Astrocyte of the spinal cord (primary cell): ENCODE results near the gene SLC39A13.

ENCODE experiments used
- DNase-seq: peaks from one replicate; pipeline ENCODE4 v3.0.0; 2011; ENCODE audit warnings: low read depth, low spot score
- H3K4me3 ChIP-seq: 2 replicates; pipeline ENCODE4 v1.5.1; 2011; ENCODE audit warnings: low read depth, mild to moderate bottlenecking, low read length, moderate library complexity
- in situ Hi-C: cut with HindIII; loops from 2 replicates; pipeline ENCODE4 v1.10.0; 2017; ENCODE audit warnings: low sequenced_read_pairs
- TF ChIP-seq, protein P1 (sequence below): IDR thresholded peaks from 2 replicates; pipeline ENCODE4 v1.5.1; 2012; ENCODE audit warnings: low read depth, mild to moderate bottlenecking, low read length, inconsistent platforms

SLC39A13 gene

GRCh38 chr11:47408598-47409439 lies 429 bp downstream of the SLC39A13 start:
- peak overlapping the region; percentile 82 for H3K4me3 ChIP-seq
- in situ Hi-C loops, result no loop called here
- TF ChIP-seq, protein P1, sequence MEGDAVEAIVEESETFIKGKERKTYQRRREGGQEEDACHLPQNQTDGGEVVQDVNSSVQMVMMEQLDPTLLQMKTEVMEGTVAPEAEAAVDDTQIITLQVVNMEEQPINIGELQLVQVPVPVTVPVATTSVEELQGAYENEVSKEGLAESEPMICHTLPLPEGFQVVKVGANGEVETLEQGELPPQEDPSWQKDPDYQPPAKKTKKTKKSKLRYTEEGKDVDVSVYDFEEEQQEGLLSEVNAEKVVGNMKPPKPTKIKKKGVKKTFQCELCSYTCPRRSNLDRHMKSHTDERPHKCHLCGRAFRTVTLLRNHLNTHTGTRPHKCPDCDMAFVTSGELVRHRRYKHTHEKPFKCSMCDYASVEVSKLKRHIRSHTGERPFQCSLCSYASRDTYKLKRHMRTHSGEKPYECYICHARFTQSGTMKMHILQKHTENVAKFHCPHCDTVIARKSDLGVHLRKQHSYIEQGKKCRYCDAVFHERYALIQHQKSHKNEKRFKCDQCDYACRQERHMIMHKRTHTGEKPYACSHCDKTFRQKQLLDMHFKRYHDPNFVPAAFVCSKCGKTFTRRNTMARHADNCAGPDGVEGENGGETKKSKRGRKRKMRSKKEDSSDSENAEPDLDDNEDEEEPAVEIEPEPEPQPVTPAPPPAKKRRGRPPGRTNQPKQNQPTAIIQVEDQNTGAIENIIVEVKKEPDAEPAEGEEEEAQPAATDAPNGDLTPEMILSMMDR, result no peak
- peak; percentile 79 for DNase-seq

GRCh38 chr11:47409440-47410369 lies 1.3 kb downstream of the SLC39A13 start:
- H3K4me3 ChIP-seq, result peak overlapping the region; percentile 82
- in situ Hi-C loops, result no loop called here
- TF ChIP-seq, protein P1, result no peak
- DNase-seq, result no peak

DNA sequence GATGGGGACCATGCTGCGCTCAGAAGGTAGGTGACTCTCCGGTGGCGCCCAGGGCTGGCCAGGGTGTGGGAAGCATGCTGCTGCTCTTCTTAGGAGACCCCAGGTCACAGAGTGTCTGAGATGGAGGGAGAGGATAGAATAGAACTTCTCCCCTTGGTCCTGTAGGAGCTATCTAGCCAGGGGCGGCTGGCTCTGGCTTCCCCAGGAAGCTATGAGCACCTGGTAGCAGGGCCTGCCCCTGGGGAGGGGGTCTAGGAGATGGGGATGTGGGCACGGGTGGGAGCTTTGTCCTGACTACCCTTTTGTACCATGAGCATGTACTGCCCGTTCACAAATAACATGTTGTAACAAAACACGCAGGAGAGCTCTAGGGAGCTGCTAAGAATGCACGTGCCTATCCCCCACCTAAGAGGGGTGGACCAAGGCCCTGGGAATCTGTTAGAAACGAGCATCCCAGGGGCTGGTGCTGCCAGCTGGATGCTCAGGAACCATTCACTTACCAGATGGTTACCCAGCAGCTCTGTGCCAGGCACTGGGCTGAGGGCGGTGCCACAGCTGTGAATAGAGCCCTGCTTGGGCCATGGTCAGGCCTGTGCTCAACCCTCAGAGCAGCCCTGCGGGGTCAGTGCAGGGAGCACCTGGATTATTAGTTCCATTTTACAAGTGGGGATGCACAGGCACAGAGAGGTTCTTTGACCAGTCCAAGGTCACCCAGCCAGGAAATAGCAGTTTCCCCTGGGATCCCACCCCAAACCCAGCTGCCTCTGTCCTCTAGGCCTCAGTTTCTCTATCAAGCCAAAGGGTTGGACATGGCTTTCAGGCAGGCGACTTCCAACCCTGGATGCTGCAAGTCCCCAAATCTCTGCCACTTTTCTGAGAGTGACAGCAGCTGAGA lies 2.2 kb downstream of the SLC39A13 start:
- peak overlapping the region; percentile 82 for H3K4me3 ChIP-seq
- in situ Hi-C loops, result no loop called here
- no peak for DNase-seq
- TF ChIP-seq, protein P1, result no peak

- DNase-seq, result no peak
- in situ Hi-C loops, result no loop called here
- no peak overlapping the region for H3K4me3 ChIP-seq
- TF ChIP-seq, protein P1, result peak; percentile 91
These were observed 3.7 kb downstream of the SLC39A13 start for GRCh38 chr11:47411884-47412746.

DNA sequence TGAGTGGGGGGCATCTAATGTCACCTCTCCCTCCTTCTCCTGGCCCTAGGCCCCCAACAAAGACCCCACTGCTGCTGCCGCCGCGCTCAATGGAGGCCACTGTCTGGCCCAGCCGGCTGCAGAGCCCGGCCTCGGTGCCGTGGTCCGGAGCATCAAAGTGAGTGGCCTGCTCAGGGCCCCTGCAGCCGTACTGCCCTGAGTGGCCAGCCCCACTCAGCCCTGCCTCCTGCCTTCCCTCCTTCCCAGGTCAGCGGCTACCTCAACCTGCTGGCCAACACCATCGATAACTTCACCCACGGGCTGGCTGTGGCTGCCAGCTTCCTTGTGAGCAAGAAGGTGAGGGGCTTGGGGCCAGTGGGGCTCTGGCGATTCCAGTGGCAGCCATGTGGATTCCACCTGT lies 5.0 kb downstream of the SLC39A13 start:
- no peak overlapping the region for H3K4me3 ChIP-seq
- in situ Hi-C loops, result no loop called here
- TF ChIP-seq, protein P1, result no peak
- no peak for DNase-seq
